Ascending aorta (tissue), 2 donors: ENCODE results near the gene ADD1. TPM values are rescaled to one million over a fixed set of nuclear protein-coding genes. Genes with fewer than 3 reads are reported as not detected.

Source experiments
- DNase-seq, 2 donors: peaks; one replicate each; pipeline ENCODE4 v3.0.0-alpha.2; 2019; ENCODE audit warnings: low spot score in 2 of 2
- H3K27ac ChIP-seq, 2 donors: fragments of 200-600 bp; sonication (generic); one replicate each; pipeline ENCODE4 v1.5.1; 2016 to 2017; ENCODE audit warnings: mild to moderate bottlenecking in 1 of 2
- H3K27me3 ChIP-seq: fragments of 200-600 bp; sonication (generic); one replicate; pipeline ENCODE4 v1.5.1; 2017
- H3K36me3 ChIP-seq, 2 donors: fragments of 200-600 bp; sonication (generic); one replicate each; pipeline ENCODE4 v1.5.1; 2016
- H3K4me1 ChIP-seq, 2 donors: fragments of 200-600 bp; sonication (generic); one replicate each; pipeline ENCODE4 v1.5.1; 2016 to 2017; ENCODE audit warnings: mild to moderate bottlenecking in 1 of 2
- H3K4me3 ChIP-seq, 2 donors: fragments of 200-600 bp; sonication (generic); one replicate each; pipeline ENCODE4 v1.5.1; 2016 to 2017; ENCODE audit warnings: mild to moderate bottlenecking in 1 of 2
- H3K9me3 ChIP-seq, 2 donors: fragments of 200-600 bp; sonication (generic); one replicate each; pipeline ENCODE4 v1.5.1; 2016
- CTCF ChIP-seq, 3 experiments: fragments of 200-600 bp in 2 of 3; fragments of 450-650 bp in 1 of 3; sonication (generic) in 2 of 3; IDR thresholded peaks; one replicate each; pipeline ENCODE4 v1.5.1; 2016 to 2019; ENCODE audit warnings: antibody characterized with exemption in 3 of 3, mild to moderate bottlenecking in 1 of 3, moderate library complexity in 1 of 3
- intact Hi-C: fragments of 100-400 bp; cut with DNase I; formaldehyde crosslinking; loops from one replicate; pipeline ENCODE4 v1.15.1; 2023
- total RNA-seq: library from RNA; depleted of rRNA; stranded (reverse); fragments of >200 nt; gene quantifications from one replicate; pipeline ENCODE4 v1.1.0, GENCODE V29; 2016

ADD1 gene
- total RNA-seq, 1 donor from 2014 or later: 261 TPM

GRCh38 chr4:2796849-2797544, 46.6 kb upstream of the ADD1 start:
- Histone ChIP-seq H3K4me3 (no peak overlapping the region), H3K4me1 (peaks cover 18 to 35% of the 10 kb centered on the region in 2 donors), H3K27me3 (no peaks in the 10 kb centered on the region), H3K27ac (no peak overlapping the region), H3K9me3 (no peaks in the 10 kb centered on the region), H3K36me3 (no peaks in the 10 kb centered on the region)
- no peak for TF ChIP-seq CTCF (IDR thresholded peaks at IDR 0.05)
- intact Hi-C loops: no loop called here
- DNase-seq: peak in 1 of 2 donors; percentile 60

- no peak overlapping the region for H3K4me3 ChIP-seq
- H3K9me3 ChIP-seq: no peaks in the 10 kb centered on the region
- H3K27me3 ChIP-seq: no peaks in the 10 kb centered on the region
- H3K27ac ChIP-seq: peak overlapping the region in 1 of 2 donors; percentile 41
- no peak for TF ChIP-seq CTCF (IDR thresholded peaks at IDR 0.05)
- no peaks in the 10 kb centered on the region for H3K36me3 ChIP-seq
- DNase-seq: peak in 1 of 2 donors; percentile 60
- H3K4me1 ChIP-seq: peaks cover 20 to 35% of the 10 kb centered on the region in 2 donors
- intact Hi-C loops: no loop called here
Measured at GRCh38 chr4:2797545-2798305, 45.9 kb upstream of the ADD1 start.

- H3K27me3 ChIP-seq: no peaks in the 10 kb centered on the region
- DNase-seq: peak; percentile 38 to 83
- H3K4me1 ChIP-seq: peaks cover 16 to 31% of the 10 kb centered on the region in 2 donors
- peak overlapping the region; percentile 19 to 41 for H3K27ac ChIP-seq
- H3K36me3 ChIP-seq: no peaks in the 10 kb centered on the region
- TF ChIP-seq CTCF (IDR thresholded peaks at IDR 0.05): no peak
- intact Hi-C loops: no loop called here
- no peak overlapping the region for H3K4me3 ChIP-seq
- H3K9me3 ChIP-seq: no peaks in the 10 kb centered on the region
Measured at GRCh38 chr4:2798399-2799223, 45.0 kb upstream of the ADD1 start.

- no peak for TF ChIP-seq CTCF (IDR thresholded peaks at IDR 0.05)
- H3K36me3 ChIP-seq: no peaks in the 10 kb centered on the region
- intact Hi-C loops: no loop called here
- DNase-seq: peak; percentile 7 to 72
- H3K27ac ChIP-seq: peak overlapping the region; percentile 19 to 49
- no peaks in the 10 kb centered on the region for H3K9me3 ChIP-seq
- H3K4me1 ChIP-seq: peaks cover 10 to 23% of the 10 kb centered on the region in 2 donors
- H3K4me3 ChIP-seq: no peak overlapping the region
- no peaks in the 10 kb centered on the region for H3K27me3 ChIP-seq
Measured at GRCh38 chr4:2799224-2799911, 44.3 kb upstream of the ADD1 start.
